ENCODE data around the gene ATP7A.
"Not testable (repeated sequence)": the region's sequence is repeated elsewhere in the genome, so short reads cannot be mapped to it uniquely, and the experiment has no call there.

Gene ATP7A

GRCh38 chrX:77899081-77899828, 11.2 kb upstream of the ATP7A start, which contains the start of gene COX7B:
Gene COX7B (plus strand): TSS chrX:77899468. CDS start chrX:77899554, 86 bp downstream.
- TF ChIP-seq, protein P1, sequence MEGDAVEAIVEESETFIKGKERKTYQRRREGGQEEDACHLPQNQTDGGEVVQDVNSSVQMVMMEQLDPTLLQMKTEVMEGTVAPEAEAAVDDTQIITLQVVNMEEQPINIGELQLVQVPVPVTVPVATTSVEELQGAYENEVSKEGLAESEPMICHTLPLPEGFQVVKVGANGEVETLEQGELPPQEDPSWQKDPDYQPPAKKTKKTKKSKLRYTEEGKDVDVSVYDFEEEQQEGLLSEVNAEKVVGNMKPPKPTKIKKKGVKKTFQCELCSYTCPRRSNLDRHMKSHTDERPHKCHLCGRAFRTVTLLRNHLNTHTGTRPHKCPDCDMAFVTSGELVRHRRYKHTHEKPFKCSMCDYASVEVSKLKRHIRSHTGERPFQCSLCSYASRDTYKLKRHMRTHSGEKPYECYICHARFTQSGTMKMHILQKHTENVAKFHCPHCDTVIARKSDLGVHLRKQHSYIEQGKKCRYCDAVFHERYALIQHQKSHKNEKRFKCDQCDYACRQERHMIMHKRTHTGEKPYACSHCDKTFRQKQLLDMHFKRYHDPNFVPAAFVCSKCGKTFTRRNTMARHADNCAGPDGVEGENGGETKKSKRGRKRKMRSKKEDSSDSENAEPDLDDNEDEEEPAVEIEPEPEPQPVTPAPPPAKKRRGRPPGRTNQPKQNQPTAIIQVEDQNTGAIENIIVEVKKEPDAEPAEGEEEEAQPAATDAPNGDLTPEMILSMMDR (IDR thresholded peaks at IDR 0.05; ENCODE audit: low read depth, low read length, missing control alignments): peak; percentile 39
- H3K4me3 ChIP-seq (replicated peaks; ENCODE audit: low read depth, low read length): peak within 1 kb of the TSS; percentile 61
- DNase-seq (ENCODE audit: extremely low read depth, low read depth): peak; percentile 92

DNA sequence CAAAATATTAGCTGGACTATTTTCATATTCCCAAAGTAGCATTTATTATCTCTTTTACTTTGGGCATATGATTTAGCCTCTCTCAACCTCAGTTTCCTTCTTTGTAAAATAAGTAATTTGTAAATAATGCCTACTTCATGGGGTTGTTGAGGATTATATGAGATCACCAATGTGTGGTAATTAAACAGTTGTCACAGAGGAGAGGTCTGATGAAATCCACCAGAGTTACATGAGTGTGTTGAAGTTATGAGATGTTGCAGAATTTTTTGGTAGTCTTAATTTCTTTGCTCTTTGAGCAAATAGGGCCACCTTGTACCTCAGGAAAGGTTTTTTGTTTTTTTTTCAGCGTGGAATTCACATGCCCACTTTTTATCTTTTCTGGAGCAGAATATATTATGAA, 9.8 kb upstream of the ATP7A start:
- H3K4me3 ChIP-seq (replicated peaks; ENCODE audit: low read depth, low read length): peak overlapping the region; percentile 61
- TF ChIP-seq, protein P1 (IDR thresholded peaks at IDR 0.05; ENCODE audit: low read depth, low read length, missing control alignments): no peak
- DNase-seq (ENCODE audit: extremely low read depth, low read depth): no peak

DNA sequence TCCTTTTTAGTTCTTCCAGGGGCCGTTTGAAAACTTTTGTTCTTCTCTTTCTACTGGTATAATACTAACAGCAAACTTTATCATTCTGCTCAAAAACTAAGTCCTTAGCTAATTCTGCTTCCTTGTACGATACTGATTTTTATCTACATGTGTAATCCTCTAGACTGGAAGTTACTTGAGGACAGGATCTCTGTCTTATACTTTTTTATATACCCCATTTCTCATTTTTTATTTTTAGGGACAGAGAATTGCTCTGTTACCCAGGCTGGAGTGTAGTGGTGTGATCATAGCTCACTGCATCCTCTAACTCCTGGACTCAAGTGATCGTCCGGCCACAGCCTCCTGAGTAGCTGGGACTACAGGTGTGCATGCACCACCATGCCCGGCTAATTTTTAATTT, 9.0 kb upstream of the ATP7A start:
- TF ChIP-seq, protein P1 (IDR thresholded peaks at IDR 0.05; ENCODE audit: low read depth, low read length, missing control alignments): no peak
- no peak for DNase-seq (ENCODE audit: extremely low read depth, low read depth)
- H3K4me3 ChIP-seq (replicated peaks; ENCODE audit: low read depth, low read length): peak overlapping the region; percentile 61

DNA sequence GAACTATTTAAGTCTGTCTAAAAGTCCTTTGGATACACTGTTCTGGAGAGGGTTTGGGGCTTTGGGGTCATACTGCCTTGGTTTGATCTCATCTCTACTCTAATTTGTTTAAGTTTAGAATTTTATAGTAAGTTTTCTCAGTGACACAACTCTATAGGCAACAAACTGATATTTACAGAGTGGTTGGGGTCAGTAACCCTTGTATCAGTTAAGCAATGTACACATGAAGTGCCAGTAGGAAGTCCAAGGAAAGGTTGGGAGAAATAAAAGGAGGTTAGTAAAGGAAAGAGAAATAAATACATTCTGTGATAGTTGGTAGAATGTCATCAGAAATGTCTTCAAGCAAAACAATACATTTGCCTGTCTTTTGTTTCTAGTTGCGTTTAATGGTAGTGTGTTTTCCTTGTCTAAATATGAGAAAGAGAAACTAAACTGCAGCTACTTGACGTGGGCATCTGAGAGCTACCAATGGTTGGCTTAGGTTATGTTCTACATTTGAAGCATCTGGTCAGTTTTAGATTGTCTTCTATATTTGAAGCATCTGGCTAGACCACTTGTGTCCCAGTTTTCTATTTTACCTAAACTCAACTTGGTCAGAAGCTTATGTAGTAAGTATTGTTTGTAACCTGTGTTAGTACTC, 6.9 kb downstream of the ATP7A start:
- DNase-seq (ENCODE audit: extremely low read depth, low read depth): no peak
- H3K4me3 ChIP-seq (replicated peaks; ENCODE audit: low read depth, low read length): no peak overlapping the region
- TF ChIP-seq, protein P1 (IDR thresholded peaks at IDR 0.05; ENCODE audit: low read depth, low read length, missing control alignments): no peak

- H3K4me3 ChIP-seq (replicated peaks; ENCODE audit: low read depth, low read length): no peak overlapping the region
- DNase-seq (ENCODE audit: extremely low read depth, low read depth): no peak
- TF ChIP-seq, protein P1 (IDR thresholded peaks at IDR 0.05; ENCODE audit: low read depth, low read length, missing control alignments): no peak
These were observed 8.1 kb downstream of the ATP7A start for GRCh38 chrX:77918568-77918967.

GRCh38 chrX:77919370-77919769, 8.9 kb downstream of the ATP7A start:
- not testable (repeated sequence) for H3K4me3 ChIP-seq (replicated peaks; ENCODE audit: low read depth, low read length); DNase-seq (ENCODE audit: extremely low read depth, low read depth)

DNA sequence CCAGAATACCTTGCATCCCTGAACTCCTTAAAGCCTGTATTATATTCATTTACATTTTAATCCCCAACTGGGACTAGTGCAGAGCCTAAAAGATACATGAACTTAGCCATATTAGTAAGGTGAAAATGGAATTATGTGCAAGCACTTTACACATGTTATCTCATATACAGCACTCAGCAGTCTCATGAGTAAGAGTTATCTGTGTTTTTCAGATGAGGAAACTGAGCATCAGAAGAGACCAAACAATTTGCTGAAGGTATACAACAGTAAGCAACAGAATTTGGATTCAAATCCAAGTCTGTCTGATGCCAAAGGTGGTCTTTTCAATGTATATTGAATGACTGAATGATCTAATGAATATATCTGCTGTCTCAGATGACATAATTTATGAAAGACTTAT, 12.3 kb downstream of the ATP7A start:
- TF ChIP-seq, protein P1 (IDR thresholded peaks at IDR 0.05; ENCODE audit: low read depth, low read length, missing control alignments): no peak
- DNase-seq (ENCODE audit: extremely low read depth, low read depth): no peak
- H3K4me3 ChIP-seq (replicated peaks; ENCODE audit: low read depth, low read length): no peak overlapping the region
